ENCODE data around the gene NHLRC4.

Gene NHLRC4

DNA sequence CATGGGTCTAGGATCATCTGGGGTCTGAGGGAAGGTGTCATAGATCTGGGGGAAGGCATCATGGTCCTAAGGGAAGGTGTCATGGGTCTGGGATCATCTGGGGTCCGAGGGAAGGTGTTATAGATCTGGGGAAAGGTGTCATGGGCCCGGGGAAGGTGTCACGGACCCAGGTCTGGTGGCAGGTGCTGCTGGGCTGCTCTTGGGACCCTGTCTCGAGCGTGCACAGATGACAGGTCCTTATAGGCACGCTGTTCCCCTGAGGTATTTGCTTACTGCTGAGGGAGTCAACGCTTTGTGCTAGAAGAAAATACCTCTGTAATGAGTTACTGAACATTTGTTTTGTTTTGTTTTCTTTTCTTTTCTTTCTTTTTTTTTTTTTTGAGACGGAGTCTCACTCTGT is 24.4 kb downstream of the NHLRC4 start (continued):
- TF ChIP-seq, protein P1, sequence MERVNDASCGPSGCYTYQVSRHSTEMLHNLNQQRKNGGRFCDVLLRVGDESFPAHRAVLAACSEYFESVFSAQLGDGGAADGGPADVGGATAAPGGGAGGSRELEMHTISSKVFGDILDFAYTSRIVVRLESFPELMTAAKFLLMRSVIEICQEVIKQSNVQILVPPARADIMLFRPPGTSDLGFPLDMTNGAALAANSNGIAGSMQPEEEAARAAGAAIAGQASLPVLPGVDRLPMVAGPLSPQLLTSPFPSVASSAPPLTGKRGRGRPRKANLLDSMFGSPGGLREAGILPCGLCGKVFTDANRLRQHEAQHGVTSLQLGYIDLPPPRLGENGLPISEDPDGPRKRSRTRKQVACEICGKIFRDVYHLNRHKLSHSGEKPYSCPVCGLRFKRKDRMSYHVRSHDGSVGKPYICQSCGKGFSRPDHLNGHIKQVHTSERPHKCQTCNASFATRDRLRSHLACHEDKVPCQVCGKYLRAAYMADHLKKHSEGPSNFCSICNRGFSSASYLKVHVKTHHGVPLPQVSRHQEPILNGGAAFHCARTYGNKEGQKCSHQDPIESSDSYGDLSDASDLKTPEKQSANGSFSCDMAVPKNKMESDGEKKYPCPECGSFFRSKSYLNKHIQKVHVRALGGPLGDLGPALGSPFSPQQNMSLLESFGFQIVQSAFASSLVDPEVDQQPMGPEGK (tag by site-specific recombination; IDR thresholded peaks at IDR 0.05) = no peak
- TF ChIP-seq KLF10 (tag by site-specific recombination; IDR thresholded peaks at IDR 0.05) (no peak), ZNF354C (tag by site-specific recombination; IDR thresholded peaks at IDR 0.05; ENCODE audit: borderline replicate concordance, low read depth) (no peak), SP2 (tag by site-specific recombination; IDR thresholded peaks at IDR 0.05) (no peak), SCRT2 (tag by site-specific recombination; IDR thresholded peaks at IDR 0.05) (no peak), HOXA7 (CRISPR knock-in tag; IDR thresholded peaks at IDR 0.05; ENCODE audit: borderline replicate concordance) (no peak), YY1 (tag by site-specific recombination; IDR thresholded peaks at IDR 0.05) (no peak)
- TF ChIP-seq, protein P2, sequence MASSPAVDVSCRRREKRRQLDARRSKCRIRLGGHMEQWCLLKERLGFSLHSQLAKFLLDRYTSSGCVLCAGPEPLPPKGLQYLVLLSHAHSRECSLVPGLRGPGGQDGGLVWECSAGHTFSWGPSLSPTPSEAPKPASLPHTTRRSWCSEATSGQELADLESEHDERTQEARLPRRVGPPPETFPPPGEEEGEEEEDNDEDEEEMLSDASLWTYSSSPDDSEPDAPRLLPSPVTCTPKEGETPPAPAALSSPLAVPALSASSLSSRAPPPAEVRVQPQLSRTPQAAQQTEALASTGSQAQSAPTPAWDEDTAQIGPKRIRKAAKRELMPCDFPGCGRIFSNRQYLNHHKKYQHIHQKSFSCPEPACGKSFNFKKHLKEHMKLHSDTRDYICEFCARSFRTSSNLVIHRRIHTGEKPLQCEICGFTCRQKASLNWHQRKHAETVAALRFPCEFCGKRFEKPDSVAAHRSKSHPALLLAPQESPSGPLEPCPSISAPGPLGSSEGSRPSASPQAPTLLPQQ (tag by site-specific recombination; IDR thresholded peaks at IDR 0.05) = no peak

DNA sequence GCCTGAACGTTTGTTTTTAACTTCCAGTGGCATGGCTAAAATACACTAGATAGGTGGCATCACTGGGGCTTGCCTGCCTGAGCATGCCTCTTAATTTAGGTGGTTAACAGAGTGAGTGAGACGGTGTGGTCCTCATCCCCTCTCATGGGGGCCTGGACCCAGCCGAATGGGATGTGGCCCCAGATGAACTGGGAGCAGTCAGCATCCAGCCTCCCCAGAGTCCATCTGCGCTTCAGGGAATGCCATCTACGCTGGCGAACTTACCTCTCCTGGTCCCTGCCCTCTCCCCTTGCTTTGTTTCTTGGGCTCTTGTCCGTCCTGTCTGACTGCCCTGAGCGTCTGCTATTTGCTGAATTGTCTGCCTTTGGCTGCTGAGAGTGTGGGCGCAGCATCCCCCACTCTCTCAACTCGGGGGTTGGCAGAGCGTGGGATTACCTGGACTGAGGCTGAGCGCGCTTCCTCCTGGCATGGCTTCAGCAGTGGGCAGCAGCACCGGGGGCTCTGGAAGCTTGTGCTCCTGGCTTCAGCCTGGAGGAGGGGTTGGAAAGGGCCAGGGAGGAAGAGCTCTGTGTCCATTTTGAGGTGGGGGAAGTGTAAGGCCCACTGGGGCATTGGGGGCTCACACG is 25.2 kb downstream of the NHLRC4 start:
- TF ChIP-seq ZNF677 (tag by site-specific recombination; IDR thresholded peaks at IDR 0.05) (peak; percentile 3; the same call in 1 of the 2 replicates), ZNF138 (tag by site-specific recombination; IDR thresholded peaks at IDR 0.05; ENCODE audit: borderline replicate concordance) (no peak)
- CTCF ChIA-PET = interaction anchor here (1.5 kb wide), 1 partner anchor 10 kb away, joined by 4 read pairs; no protein-coding TSS in a partner anchor
- H3K27ac ChIP-seq (ENCODE audit: extremely low read depth, low read depth, low read length) = no peak overlapping the region
- H3K4me3 ChIP-seq (ENCODE audit: low read depth, low read length) = no peak overlapping the region
- POLR2A ChIA-PET = interaction anchor here (1.0 kb wide), 1 partner anchor 10 kb away, joined by 5 read pairs; no protein-coding TSS in a partner anchor
- H3K36me3 ChIP-seq (ENCODE audit: control insufficient read depth in 2 of 2, insufficient read depth in 1 of 2, low read length in 2 of 2) = peaks cover 0 to 8% of the 10 kb centered on the region in 2 experiments; a peak in 1 of 3 replicates
- no peaks in the 10 kb centered on the region for H3K9me3 ChIP-seq (ENCODE audit: control insufficient read depth, insufficient read depth, low read depth, low read length)
- H3K4me1 ChIP-seq (ENCODE audit: control insufficient read depth, insufficient read depth, low read length) = peaks cover 14% of the 10 kb centered on the region

DNA sequence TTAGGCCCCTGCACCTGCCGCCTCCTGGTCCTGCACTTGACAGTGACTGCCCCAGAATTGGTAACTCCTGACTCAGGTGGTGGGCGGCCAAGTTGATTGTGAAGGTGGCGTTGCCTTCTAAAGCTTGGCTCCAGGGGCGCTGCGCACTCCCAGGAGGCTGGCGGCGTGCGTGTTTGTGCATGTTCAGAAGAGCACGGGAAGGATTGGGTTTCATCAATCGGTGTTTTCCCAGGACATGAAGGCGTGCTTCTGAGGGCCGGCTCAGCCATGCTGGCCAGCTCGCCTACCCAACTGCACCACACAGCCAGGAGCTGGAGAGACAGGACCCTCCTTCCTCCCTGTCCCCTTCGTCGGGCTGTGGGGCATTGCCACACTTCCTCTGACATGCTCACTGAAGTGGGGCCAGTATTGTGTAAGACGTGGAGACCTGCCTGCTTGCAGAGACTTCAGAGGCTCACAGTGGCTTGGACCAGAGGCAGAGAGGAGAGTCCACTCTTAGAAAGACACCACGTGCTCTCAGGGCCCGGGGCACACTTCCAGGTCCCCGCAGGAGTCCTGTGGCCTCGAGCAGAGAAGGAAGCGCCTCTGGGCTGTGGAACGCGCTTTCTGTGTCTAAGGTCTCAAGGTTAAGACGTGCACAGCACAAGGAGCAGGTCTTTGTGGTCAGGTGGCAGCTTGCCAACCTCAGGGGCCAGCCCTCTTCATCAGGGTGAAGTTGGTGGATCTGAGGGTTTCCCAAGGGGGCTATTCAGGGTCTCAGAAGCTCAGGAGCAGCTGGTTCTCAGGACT is 25.9 kb downstream of the NHLRC4 start:
- Histone ChIP-seq H3K4me3 (ENCODE audit: low read depth, low read length) (no peak overlapping the region), H3K36me3 (ENCODE audit: control insufficient read depth in 2 of 2, insufficient read depth in 1 of 2, low read length in 2 of 2) (peaks cover 0 to 8% of the 10 kb centered on the region in 2 experiments; a peak in 1 of 3 replicates), H3K27ac (ENCODE audit: extremely low read depth, low read depth, low read length) (no peak overlapping the region), H3K9me3 (ENCODE audit: control insufficient read depth, insufficient read depth, low read depth, low read length) (no peaks in the 10 kb centered on the region), H3K4me1 (ENCODE audit: control insufficient read depth, insufficient read depth, low read length) (peaks cover 14% of the 10 kb centered on the region)
- CTCF ChIA-PET = interaction anchor here (1.5 kb wide), 1 partner anchor 9 kb away, joined by 4 read pairs; no protein-coding TSS in a partner anchor
- POLR2A ChIA-PET = interaction anchor here (1.0 kb wide), 1 partner anchor 11 kb away, joined by 5 read pairs; no protein-coding TSS in a partner anchor
- TF ChIP-seq ZNF404 (tag by site-specific recombination; IDR thresholded peaks at IDR 0.05) (no peak), KLF1 (tag by site-specific recombination; IDR thresholded peaks at IDR 0.05) (no peak; the same call in 1 of the 2 replicates), ZFP69B (tag by site-specific recombination; IDR thresholded peaks at IDR 0.05) (peak; percentile 58; the same call in 1 of the 2 replicates), OVOL3 (tag by site-specific recombination; IDR thresholded peaks at IDR 0.05) (no peak), YY2 (tag by site-specific recombination; IDR thresholded peaks at IDR 0.05) (0 out of 2 replicates have a peak, but pooled peaks have one; percentile 24), HOXA7 (CRISPR knock-in tag; IDR thresholded peaks at IDR 0.05; ENCODE audit: borderline replicate concordance) (no peak), SP7 (tag by site-specific recombination; IDR thresholded peaks at IDR 0.05) (peak; percentile 66; the same call in 1 of the 2 replicates), ZSCAN16 (tag by site-specific recombination; IDR thresholded peaks at IDR 0.05) (no peak), RBAK (tag by site-specific recombination; IDR thresholded peaks at IDR 0.05) (no peak), ZFHX2 (tag by site-specific recombination; conservative IDR thresholded peaks at IDR 0.05) (peak; percentile 90), GFI1B (tag by site-specific recombination; IDR thresholded peaks at IDR 0.05) (no peak)
- TF ChIP-seq, protein P3, sequence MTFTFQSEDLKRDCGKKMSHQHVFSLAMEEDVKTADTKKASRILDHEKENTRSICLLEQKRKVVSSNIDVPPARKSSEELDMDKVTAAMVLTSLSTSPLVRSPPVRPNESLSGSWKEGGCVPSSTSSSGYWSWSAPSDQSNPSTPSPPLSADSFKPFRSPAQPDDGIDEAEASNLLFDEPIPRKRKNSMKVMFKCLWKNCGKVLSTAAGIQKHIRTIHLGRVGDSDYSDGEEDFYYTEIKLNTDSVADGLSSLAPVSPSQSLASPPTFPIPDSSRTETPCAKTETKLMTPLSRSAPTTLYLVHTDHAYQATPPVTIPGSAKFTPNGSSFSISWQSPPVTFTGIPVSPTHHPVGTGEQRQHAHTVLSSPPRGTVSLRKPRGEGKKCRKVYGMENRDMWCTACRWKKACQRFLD (tag by site-specific recombination; IDR thresholded peaks at IDR 0.05) = no peak
- TF ChIP-seq, protein P4, sequence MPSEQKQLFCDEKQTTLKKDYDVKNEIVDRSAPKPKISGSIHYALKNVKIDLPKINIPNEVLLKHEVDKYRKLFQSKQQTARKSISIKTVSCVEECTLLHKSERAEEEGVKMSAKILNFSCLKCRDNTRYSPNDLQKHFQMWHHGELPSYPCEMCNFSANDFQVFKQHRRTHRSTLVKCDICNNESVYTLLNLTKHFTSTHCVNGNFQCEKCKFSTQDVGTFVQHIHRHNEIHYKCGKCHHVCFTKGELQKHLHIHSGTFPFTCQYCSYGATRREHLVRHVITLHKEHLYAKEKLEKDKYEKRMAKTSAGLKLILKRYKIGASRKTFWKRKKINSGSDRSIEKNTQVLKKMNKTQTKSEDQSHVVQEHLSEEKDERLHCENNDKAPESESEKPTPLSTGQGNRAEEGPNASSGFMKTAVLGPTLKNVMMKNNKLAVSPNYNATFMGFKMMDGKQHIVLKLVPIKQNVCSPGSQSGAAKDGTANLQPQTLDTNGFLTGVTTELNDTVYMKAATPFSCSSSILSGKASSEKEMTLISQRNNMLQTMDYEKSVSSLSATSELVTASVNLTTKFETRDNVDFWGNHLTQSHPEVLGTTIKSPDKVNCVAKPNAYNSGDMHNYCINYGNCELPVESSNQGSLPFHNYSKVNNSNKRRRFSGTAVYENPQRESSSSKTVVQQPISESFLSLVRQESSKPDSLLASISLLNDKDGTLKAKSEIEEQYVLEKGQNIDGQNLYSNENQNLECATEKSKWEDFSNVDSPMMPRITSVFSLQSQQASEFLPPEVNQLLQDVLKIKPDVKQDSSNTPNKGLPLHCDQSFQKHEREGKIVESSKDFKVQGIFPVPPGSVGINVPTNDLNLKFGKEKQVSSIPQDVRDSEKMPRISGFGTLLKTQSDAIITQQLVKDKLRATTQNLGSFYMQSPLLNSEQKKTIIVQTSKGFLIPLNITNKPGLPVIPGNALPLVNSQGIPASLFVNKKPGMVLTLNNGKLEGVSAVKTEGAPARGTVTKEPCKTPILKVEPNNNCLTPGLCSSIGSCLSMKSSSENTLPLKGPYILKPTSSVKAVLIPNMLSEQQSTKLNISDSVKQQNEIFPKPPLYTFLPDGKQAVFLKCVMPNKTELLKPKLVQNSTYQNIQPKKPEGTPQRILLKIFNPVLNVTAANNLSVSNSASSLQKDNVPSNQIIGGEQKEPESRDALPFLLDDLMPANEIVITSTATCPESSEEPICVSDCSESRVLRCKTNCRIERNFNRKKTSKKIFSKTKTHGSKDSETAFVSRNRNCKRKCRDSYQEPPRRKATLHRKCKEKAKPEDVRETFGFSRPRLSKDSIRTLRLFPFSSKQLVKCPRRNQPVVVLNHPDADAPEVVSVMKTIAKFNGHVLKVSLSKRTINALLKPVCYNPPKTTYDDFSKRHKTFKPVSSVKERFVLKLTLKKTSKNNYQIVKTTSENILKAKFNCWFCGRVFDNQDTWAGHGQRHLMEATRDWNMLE (tag by site-specific recombination; conservative IDR thresholded peaks at IDR 0.05; ENCODE audit: low read depth) = no peak

All from HEK293 (cell line).